Middle frontal gyrus (tissue), 1 donor: Measurements from ENCODE around the gene MED15.
"Not testable (repeated sequence)": the region's sequence is repeated elsewhere in the genome, so short reads cannot be mapped to it uniquely, and the experiment has no call there.

Experiments used
- DNase-seq: peaks from one replicate; pipeline ENCODE4 v3.0.0-alpha.2; 2015; ENCODE audit warnings: low spot score; ENCODE audit errors: extremely low spot score

Gene MED15

DNA sequence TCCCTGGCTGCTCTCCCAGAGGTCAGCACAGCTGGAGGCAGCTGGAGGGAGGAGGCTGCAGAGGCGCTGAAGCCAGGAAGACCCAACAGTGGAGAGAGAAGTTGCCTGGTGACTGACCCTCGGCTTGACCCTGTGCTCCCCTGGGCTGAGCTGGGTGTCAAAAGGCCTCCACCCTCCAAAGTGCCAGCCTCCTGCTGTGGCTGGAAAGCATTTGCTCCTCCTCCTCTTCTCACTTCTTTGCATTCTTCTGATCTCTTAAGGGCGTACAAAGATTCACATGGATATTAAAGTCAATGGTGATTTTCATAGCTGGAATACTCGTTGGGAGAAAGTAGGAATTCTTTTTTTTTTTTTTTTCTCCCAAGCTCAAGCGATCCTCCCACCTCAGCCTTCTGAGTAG is 91.7 kb downstream of the MED15 start:
- no peak for DNase-seq

DNA sequence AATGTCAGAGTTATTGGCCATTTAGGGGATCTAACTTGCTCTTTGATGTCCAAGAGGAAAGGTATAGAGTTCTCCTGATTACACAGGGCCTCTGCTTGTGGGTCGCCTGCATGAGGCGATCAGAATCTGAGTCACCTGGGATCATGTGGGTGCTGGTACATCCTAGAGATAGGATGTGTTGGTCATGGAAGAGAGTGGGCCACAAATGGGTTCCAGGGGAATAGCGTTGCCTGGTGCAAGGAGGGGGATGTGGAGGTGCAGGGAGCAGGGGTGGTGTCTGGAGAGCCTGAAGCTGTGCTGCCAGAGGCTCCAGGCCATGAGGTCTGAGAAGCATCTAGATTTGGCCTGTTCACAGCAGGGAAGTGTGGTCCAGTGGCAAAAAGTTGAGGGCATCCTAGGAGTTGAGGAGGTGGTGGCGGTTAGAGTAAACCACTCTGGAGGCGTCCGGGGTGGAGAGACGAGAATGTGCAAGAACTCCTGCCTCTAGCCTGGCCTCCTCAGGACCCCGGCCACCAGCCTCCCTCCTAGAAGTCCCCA is 92.8 kb downstream of the MED15 start:
- DNase-seq: no peak

DNA sequence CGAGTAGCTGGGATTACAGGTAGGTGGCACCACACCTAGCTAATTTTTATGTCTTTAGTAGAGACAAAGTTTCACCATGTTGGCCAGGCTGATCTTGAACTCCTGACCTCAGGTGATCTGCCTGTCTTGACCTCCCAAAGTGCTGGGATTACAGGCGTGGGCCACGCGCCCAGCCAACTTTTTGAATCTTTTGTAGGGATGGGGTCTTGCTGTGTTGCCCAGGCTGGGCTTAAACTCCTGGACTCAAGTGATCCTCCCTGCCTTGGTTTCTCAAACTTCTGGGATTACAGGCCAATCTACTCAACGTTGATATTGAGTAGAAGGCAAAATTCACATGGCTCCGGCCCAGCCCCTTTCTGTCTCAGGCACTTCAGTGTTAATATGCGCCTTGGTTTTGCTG is 93.9 kb downstream of the MED15 start:
- no peak for DNase-seq

DNA sequence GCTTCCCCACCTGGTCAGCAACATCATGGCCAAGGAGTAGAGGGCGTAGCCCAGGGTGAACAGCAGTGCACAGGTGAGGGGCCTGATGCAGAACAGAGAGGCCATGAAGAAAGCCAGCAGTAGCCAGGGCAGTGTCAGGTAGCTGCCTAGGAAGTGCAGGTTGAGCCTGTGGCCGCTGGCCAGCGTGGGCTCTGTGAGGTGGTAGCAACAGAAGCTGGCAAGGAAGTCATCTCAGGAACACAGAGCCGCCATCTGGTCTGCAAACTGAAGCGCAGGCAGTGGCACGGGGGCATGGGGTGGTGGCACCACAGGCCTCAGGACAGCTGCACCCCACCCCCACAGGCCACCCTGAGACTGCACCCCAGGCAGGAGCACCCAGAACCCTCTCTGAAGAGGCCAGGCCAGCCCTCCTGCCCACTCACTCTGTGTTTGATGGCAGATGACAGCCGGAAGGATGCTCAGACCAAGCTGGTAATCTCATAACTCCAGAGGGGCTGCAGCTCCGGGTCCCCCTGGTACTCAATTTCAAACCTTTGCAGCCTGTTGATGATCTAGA is 95.3 kb downstream of the MED15 start:
- DNase-seq: no peak

DNA sequence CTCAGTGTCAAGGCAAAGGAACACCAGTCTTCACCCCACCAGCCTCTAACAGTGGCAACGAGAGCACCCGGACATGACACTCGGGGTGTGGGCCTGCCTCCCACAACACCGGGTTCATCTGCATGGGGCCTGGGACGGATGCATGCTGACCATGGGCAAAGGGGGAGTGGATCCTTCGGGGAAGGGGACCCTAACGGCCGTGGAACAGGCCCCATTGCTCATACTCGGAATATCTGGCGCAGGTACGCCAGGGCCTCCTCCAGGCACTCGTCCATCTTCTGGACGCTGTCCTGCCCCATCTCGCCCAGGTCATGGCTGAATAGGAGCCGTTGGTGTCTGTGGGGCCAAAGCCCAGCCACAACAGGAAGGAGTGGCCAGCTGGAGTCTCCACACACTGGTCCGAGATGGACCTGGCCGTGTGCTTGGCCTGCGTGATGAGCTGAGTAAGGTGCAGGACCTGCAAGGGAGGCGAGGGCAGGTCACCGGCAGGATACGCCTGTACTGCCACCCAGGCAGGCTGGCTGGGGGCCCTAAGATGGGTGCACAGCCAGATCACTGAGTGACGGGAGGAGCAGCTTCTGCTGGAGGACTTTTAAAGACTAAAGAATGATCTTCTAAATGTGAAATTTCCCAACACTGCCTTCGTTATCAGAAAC is 96.8 kb downstream of the MED15 start:
- no peak for DNase-seq

DNA sequence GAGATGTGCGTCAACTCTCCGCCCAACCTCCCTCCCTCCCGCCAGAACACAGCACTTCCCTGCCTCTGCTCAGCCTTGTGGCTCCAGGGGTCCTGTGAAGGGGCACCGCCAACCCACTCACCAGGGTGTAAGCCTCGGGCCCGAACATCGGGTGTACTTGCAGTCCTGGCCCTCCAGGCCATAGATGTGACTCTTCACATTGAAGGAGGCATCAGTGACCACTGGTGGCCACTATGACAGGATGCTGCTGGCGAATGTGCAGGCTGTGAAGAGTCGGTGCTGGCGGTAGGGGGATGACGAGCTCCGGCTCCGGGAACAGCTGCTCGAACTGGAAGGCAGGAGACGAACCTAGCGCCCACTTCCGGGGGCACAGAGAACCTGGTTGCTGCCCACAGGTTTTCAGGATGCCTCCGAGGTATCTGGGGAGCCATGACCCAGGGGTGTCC is 97.4 kb downstream of the MED15 start:
- no peak for DNase-seq

DNA sequence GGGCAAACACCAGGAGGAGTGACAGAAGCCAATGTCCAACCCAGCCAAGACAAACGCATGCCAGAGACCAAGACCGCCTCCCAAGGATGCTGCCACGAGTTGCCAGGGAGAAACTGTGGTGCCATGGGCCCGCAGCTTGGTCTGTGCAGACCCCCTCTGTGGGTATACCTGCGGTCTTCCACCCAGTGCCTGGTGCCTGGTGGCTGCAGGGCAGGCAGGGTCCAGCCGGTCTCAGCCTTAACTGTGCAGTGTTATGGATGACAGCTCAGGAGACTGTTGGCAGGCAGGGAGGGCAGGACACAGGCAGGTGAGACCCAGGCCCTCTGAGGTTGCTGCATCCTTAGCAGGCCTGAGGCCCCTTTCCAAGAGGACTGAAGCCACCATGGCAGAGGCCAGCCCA is 97.9 kb downstream of the MED15 start:
- no peak for DNase-seq

DNA sequence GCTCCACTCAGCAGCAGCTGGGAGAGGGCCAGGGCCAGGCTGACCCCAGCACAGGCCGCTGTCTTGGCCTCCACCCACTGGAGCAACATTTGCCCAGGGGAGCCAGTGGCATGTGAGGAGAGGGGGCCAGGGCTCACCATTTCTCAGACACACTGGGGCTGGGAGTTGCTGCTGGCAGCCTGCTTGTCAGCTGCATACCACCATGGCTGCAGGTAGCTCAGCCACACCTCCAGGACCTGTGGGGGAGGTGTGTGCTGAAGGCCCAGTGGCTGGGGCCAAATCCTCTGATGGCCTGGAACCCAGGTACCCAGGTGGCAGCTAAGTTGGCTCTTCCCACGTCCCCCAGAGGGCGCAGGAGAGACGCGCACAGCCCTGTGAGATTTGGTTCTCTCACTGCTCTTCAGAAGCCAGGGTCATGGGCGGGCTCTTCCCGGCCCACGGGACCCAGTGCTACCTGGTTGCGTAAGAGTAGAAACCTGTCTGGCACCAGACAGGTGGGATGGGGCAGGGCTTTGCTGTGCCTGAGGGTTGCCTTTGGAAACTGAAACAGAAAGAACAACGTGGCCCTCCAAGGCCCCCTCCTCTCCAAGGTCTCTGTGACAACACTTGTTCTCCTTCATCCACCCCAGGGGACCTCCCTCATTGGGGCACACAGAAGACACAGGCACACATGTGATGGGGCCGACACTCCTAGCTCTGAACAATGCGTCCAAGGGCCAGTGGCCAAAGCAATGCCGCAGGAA is 98.8 kb downstream of the MED15 start:
- no peak for DNase-seq

DNA sequence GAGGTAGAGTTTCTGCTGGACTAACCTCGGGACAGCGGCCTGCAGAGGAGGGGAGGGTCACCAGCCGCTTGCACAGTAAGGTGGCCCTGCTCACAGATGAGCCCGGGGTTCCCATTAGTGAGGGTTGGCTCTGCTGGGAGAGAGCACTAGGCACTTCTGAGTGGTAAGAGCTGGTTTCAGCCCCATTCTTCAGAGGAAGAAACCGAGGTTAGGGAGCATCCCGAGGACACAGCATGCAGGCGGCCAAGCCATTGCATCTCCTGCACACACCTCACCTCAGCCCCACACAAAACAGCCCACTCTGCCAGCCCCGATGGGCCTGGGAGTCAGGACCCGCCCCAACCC is 99.3 kb downstream of the MED15 start:
- DNase-seq: no peak

DNA sequence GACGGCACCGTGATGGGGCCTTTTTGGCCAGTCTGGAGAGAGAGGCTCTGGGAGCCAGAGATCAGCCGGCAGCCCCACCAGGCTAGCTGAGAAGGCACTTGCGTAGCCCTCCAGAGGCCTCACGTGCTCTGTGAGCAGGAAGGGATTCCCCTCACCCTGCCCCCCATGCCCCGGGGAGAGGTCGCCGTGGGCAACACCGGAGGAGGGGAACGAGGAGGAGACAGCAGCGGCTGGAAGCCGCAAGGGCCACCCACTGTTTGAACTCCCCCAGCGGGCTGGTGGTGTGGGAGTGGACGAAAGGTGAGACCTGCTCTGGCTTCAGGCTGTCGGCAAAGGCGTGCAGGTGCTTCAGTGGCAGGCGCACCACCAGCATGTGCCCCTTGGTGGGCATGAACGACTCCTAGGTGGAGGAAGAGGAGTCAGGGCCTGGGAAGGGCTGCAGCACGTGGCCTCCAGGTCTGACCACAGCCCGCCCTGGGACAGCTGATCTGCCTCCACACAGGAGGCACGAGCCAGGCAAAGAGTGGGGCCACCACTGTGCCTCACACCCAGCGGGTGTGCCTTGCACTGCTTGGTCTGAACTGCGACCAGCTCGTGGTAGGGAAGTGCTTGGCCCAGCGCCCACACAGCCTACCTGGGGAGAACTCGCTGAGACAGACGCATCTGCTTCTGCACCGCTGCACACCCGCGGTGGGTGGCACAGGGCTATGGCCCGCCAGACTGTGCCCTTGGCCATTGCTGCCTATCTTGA is 99.9 kb downstream of the MED15 start:
- no peak for DNase-seq

DNA sequence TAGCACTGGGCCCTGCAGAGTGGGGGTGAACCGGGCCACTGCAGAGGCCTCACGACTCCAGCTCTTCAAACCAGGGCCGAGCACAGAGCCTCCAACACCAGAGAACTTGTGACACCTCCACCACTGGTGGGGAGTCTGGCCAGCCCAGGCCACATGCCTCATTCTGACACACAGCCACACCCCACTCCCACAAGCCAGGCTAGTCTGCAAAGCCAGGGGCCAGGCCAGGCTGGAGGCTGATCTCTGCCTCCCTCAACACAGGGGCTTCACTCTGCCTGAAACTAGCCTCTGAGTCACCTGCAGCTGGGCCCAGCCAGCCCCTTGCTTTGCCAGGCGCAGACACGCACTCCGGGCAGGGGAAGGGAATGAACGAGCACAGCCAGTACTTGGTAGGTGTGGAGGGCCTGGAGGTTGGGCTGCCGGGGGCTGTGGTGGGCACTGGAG is 102.9 kb downstream of the MED15 start:
- DNase-seq: no peak

DNA sequence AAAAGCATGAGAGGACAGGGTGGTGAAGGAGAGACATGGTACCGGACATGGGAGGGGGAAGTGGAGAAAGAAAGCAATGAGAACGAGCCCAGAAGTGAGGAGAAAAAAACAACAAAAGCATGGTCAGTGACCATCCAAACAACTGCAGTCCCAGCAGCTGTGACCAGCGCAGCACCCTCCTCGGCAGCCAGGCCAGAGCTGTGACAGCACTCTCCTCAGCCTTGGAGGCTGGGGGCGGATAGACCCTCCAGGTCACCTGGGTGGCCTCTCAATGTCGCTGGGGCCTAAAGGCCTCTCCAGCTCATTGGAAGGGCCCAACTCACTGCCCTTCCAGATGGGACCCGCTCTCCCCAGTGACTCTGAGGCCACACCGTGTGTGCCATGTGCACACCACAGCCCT is 103.3 kb downstream of the MED15 start:
- no peak for DNase-seq

DNA sequence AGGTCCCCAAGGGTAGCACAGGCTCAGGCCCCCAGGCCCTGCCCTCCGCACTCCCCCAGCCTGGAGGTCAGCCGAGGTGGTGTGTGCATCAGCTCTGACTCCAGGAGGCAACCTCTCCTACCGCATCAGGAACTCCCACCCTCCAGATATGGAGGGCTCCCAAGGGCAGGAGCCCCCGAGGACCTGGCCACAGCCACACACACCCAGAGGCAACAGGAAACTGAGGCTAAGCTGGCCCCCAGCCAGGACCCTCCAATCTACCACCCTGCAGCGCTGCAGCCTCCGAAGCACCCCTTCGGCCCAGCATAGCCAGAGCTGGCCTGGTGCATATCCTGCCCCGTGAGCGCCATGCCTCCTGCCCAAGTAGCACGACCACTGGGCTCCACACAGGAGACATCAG is 104.0 kb downstream of the MED15 start:
- no peak for DNase-seq

DNA sequence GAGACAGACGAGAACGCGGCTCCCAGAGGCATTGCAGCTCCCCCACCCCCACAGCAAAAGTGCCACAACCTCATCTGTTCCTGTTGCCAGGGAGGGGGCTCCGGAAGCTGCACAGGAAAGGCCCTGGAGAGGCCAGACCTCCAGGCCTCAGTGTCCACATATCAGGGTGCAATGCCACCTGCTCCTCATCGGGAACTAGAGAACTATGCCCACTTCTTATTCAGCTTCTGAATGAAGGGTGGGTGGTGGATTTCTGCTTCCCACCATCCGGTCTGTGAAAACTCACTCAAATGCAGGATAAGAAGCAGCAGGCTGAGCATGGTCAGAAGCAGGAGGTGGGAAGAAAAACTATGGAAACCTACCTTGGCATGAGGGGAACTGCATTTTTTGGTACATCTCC is 105.9 kb downstream of the MED15 start:
- DNase-seq: no peak

DNA sequence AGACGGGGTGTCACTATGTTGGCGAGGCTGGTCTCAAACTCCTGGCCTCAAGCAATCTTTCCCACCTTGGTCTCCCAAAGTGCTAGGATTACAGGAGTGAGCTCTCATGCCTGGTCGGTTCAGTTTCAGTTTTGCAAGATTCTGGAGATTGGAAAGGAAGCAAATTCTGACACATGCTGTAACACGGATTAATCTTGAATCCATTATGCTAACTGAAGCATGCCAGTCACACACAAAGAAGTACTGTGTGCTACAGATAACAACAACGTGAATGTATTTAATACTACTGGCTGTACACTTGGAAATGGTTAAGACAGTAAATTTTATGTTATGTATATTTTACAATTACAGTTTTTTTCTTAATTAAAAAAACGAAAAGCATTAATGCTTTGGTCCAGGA is 107.6 kb downstream of the MED15 start:
- DNase-seq: no peak

DNA sequence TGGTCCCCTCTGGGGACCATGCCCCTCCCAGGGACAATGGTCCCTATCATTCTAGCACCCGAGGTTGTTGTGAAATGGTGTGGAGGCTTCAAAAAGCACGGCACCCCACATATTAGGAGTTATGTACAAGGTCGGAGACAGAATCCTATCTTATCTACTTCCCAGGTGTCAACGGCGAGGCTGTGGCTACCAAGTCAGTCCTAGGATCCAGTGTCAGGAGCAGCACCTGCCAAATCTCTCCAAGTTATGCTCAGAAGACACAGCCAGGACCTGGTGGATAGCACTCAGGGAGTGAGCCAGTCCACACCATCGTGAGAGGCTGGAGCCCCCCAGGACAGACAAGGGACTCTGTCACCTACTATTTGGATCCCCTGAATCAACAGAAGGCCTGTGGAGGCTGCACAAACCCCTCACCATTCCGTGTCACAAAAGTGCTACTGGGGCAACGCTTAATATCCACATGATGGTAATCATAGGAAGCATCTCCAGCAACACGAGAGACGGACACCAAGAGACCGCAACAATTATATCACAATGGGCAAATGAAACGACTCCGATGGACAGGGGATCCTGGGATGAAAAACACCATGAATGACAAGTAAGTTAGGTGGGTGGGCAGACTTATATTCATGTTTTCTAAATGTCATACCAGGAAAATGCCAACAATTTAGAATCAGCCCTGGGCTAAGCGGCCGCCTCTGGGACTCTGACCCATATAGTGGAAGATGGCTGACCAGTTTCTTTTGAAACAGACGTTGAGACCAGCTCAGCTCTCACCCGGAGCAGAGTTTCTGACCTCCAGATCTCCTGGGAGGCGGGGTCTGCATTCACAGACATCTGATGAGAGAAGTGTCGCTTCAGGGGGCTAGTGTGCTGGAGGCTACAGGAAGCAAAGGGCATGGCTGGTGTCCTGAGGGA is 108.4 kb downstream of the MED15 start:
- no peak for DNase-seq

DNA sequence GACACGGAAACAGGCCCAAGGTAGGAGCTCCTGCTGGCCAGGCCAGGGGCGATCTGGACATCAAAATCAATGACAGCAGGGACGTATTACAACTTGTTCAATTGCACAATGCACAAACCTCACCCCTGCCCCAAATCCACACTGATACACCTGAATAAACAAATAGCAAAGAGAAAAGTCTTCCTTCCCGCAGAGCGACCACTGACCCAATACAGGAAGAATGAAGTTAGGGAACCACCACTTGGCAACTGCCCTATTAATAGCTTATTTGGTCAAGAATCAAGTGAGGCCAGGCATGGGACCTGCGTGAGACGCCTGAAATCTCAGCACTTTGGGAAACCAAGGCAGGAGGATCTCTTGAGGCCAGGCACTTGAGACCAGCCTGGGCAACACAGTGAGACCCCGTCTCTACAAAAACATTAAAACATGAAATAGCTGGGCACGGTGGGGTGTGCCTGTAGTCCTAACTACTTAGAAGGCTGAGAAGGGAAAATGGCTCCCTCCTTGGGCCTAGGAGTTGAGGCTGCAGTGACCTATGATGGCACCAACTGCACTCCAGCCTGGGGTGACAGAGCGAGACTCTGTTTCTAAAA is 109.1 kb downstream of the MED15 start:
- DNase-seq: no peak

DNA sequence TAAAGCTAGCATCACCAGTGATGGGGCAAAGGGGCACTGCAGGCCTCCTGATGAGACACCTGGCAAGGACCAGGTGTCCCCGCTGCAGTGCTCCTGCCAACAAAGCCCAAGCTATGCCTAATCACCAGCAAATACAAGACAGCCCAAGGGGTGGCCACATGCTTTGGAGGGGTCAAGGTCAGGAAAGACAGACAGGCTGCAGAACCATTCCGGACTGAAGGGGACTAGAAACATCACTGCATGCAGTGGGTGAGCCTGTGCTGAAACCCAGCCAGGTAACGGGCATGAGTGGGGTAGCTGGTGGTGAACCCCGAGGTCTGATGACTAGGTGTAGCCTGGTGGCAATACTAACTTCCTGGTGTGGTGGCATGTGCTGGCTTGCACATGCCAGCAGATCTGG is 111.1 kb downstream of the MED15 start:
- DNase-seq: no peak

DNA sequence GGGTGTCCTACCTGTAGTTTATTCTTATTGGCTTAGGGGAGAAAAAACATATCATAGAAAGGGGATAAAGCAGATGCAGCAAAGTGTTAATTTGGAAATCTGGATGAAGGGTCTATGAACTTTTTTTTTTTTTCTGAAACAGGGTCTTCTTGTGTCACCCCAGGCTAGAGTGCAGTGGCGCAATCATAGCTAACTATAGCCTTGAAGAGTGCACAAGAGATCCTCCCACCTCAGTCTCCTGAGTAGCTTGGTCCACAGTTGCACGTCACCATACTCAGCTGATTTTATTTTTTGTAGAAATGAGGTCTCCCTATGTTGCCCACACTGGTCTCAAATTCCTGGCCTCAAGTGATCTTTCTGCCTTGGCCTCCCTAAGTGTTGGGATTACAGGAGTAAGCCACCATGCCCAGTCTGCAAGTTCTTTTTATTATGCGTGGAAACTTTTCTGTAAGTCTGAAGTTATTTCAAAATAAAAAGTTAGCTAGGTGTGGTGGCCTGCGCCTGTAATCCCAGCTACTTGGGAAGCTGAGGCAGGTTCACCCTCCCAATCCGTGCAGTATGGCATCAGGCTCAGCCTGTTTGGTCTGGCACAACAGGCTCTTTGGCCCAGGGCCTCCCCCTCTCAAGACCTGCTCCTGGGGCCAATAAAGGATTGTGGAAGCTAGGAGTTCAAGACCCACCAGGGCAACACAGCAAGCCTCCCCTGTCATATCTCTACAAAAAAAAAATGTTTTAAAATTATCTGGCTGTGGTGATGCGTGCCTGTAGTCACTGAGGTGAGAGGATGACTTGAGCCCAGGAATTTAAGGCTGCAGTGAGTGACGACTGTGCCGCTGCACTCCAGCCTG is 111.9 kb downstream of the MED15 start:
- no peak for DNase-seq

DNA sequence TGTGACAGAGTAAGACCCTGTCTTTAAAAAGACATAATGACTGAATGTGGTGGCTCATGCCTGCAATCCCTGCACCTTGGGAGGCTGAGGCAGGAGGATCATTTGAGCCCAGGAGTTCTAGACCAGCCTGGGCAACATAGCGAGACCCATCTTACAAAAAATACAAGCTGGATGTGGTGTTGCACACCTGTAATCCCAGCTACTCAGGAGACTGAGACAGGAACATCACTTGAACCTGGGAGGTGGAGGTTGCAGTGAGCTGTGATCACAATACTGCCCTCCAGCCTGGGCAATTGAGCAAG is 112.4 kb downstream of the MED15 start:
- DNase-seq: not testable (repeated sequence)
